CD14-positive monocyte (primary cell): ENCODE results near the gene HTR6. TPM values are rescaled to one million over a fixed set of nuclear protein-coding genes. Genes with fewer than 3 reads are reported as not detected.

Experiments
- DNase-seq, 3 donors: peaks; one replicate each; pipeline ENCODE4 v3.0.0-alpha.2; 2011 to 2022
- H2AFZ ChIP-seq: 2 replicates; pipeline ENCODE4 v1.6.0; 2012; ENCODE audit warnings: mild to moderate bottlenecking, low read depth, low read length, inconsistent platforms; ENCODE audit not compliant: insufficient read depth, poor library complexity, severe bottlenecking
- H3K27ac ChIP-seq, 2 donors: 1 replicate in 1 of 2; 2 replicates in 1 of 2; pipeline ENCODE4 v1.5.1; 2012 to 2013; ENCODE audit warnings: low read length in 2 of 2, control low read depth in 1 of 2, inconsistent platforms in 1 of 2, low read depth in 1 of 2, mild to moderate bottlenecking in 1 of 2
- H3K27me3 ChIP-seq, 2 donors: one replicate each; pipeline versions ENCODE4 v1.6.0 to v1.6.1; 2011 to 2013; ENCODE audit warnings: low read length in 2 of 2; ENCODE audit not compliant: control insufficient read depth in 2 of 2, insufficient read depth in 2 of 2
- H3K36me3 ChIP-seq, 2 donors: replicated peaks in 1 of 2; 1 replicate in 1 of 2; 2 replicates in 1 of 2; pipeline versions ENCODE4 v1.5.1 to v1.6.1; 2012 to 2013; ENCODE audit warnings: low read length in 2 of 2, control low read depth in 1 of 2, inconsistent platforms in 1 of 2, mild to moderate bottlenecking in 1 of 2; ENCODE audit not compliant: insufficient read depth in 2 of 2, control insufficient read depth in 1 of 2
- H3K4me1 ChIP-seq, 2 donors: 1 replicate in 1 of 2; 2 replicates in 1 of 2; pipeline versions ENCODE4 v1.5.1 to v1.6.1; 2012 to 2013; ENCODE audit warnings: low read length in 2 of 2, control low read depth in 1 of 2, inconsistent platforms in 1 of 2, mild to moderate bottlenecking in 1 of 2, moderate library complexity in 1 of 2; ENCODE audit not compliant: insufficient read depth in 2 of 2, control insufficient read depth in 1 of 2
- H3K4me2 ChIP-seq: replicated peaks from 2 replicates; pipeline ENCODE3; 2012; ENCODE audit warnings: low read length, moderate library complexity, mild to moderate bottlenecking; ENCODE audit not compliant: poor library complexity, severe bottlenecking; ENCODE audit errors: extremely low read depth
- H3K4me3 ChIP-seq, 3 experiments: fragments of 200-600 bp in 1 of 3; sonication (generic) in 1 of 3; replicated peaks in 1 of 3; 1 replicate in 2 of 3; 2 replicates in 1 of 3; pipeline ENCODE4 v1.5.1; 2011 to 2013; ENCODE audit warnings: low read length in 3 of 3, mild to moderate bottlenecking in 3 of 3, control low read depth in 2 of 3, low read depth in 2 of 3, inconsistent platforms in 1 of 3, moderate library complexity in 1 of 3
- H3K79me2 ChIP-seq: 2 replicates; pipeline ENCODE4 v1.6.0; 2012; ENCODE audit warnings: mild to moderate bottlenecking, control low read depth, inconsistent platforms, low read length, moderate library complexity; ENCODE audit not compliant: insufficient read depth
- H3K9ac ChIP-seq: 2 replicates; pipeline ENCODE4 v1.6.0; 2017; ENCODE audit warnings: low read length, mild to moderate bottlenecking; ENCODE audit not compliant: insufficient read depth, poor library complexity, severe bottlenecking
- H3K9me3 ChIP-seq, 2 donors: replicated peaks in 1 of 2; 1 replicate in 1 of 2; 2 replicates in 1 of 2; pipeline versions ENCODE4 v1.5.1 to v1.6.1; 2012 to 2013; ENCODE audit warnings: low read length in 2 of 2, control low read depth in 1 of 2; ENCODE audit not compliant: control insufficient read depth in 1 of 2, insufficient read depth in 1 of 2
- H4K20me1 ChIP-seq: 2 replicates; pipeline ENCODE4 v1.6.0; 2012; ENCODE audit warnings: mild to moderate bottlenecking, low read length, control low read depth, moderate library complexity; ENCODE audit not compliant: insufficient read depth
- H3K27ac Mint-ChIP-seq, 7 donors: one replicate each; pipeline ENCODE4 v1.8.0; 2020; ENCODE audit warnings: mild to moderate bottlenecking in 7 of 7, mixed read lengths in 7 of 7, moderate library complexity in 6 of 7, inconsistent platforms in 2 of 7
- H3K27me3 Mint-ChIP-seq, 3 donors: one replicate each; pipeline ENCODE4 v1.8.0; 2021 to 2022; ENCODE audit warnings: low read depth in 3 of 3, mild to moderate bottlenecking in 3 of 3, mixed read lengths in 3 of 3, moderate library complexity in 3 of 3, inconsistent platforms in 1 of 3
- H3K36me3 Mint-ChIP-seq, 2 donors: one replicate each; pipeline ENCODE4 v1.8.0; 2020; ENCODE audit warnings: mixed read lengths in 2 of 2, inconsistent platforms in 1 of 2, mild to moderate bottlenecking in 1 of 2
- H3K4me1 Mint-ChIP-seq: one replicate; pipeline ENCODE4 v1.8.0; 2020; ENCODE audit warnings: mild to moderate bottlenecking, mixed read lengths
- H3K4me3 Mint-ChIP-seq, 2 donors: one replicate each; pipeline ENCODE4 v1.8.0; 2020; ENCODE audit warnings: mild to moderate bottlenecking in 2 of 2, mixed read lengths in 2 of 2, moderate library complexity in 1 of 2
- H3K9me3 Mint-ChIP-seq, 7 donors: one replicate each; pipeline ENCODE4 v1.8.0; 2020 to 2022; ENCODE audit warnings: mixed read lengths in 7 of 7, mild to moderate bottlenecking in 6 of 7, moderate library complexity in 6 of 7, inconsistent platforms in 2 of 7
- CTCF ChIP-seq: fragments of 200-600 bp; IDR thresholded peaks from one replicate; pipeline ENCODE4 v1.8.0; 2022; ENCODE audit warnings: antibody characterized with exemption, mild to moderate bottlenecking
- WGBS: methylation state at CpG from one replicate; pipeline ENCODE4 v1.1.5; 2013; ENCODE audit warnings: missing lambda C conversion rate; ENCODE audit not compliant: insufficient coverage; 5-methylcytosine and 5-hydroxymethylcytosine counted together
- intact Hi-C, 2 donors: fragments of 100-400 bp; cut with micrococcal nuclease; formaldehyde crosslinking; loops; one replicate each; pipeline versions ENCODE4 v1.15.0 to v1.15.1; 2023
- polyA plus RNA-seq, 3 donors: library from polyadenylated mRNA; depleted of rRNA in 1 of 3; unstranded in 2 of 3; stranded (reverse) in 1 of 3; fragments of 300-500 nt in 2 of 3; fragments of >200 nt in 1 of 3; fragmentation: Illumina TruSeq in 2 of 3; gene quantifications; 1 replicate in 2 of 3; 2 replicates in 1 of 3; pipeline ENCODE4 v1.2.3, GENCODE V29; 2012 to 2021

HTR6 gene
- polyA plus RNA-seq, 3 donors, result not detected

GRCh38 chr1:19650416-19651140 is 14.1 kb upstream of the HTR6 start:
- Histone ChIP-seq H3K4me3 (no peak overlapping the region), H2AFZ (no peak overlapping the region), H3K4me1 (no peaks in the 10 kb centered on the region), H3K36me3 (no peaks in the 10 kb centered on the region), H3K79me2 (no peaks in the 10 kb centered on the region), H3K4me2 (no peak overlapping the region), H3K27ac (no peak overlapping the region), H3K27me3 (peaks cover 11 to 28% of the 10 kb centered on the region in 2 donors), H4K20me1 (no peaks in the 10 kb centered on the region), H3K9ac (no peak overlapping the region), H3K9me3 (no peaks in the 10 kb centered on the region)
- 85% methylated on average over 4 of the region's 12 CpGs for WGBS
- H3K4me3 Mint-ChIP-seq, result no peak overlapping the region
- peaks cover 11% of the 10 kb centered on the region for H3K4me1 Mint-ChIP-seq
- intact Hi-C loops, result loop anchor here (1.0 to 10.0 kb wide), 3 partner anchors 259 to 306 kb away; no protein-coding TSS in a partner anchor
- peaks cover 0 to 3% of the 10 kb centered on the region in 2 donors for H3K36me3 Mint-ChIP-seq
- H3K27ac Mint-ChIP-seq, result no peak overlapping the region
- no peak for DNase-seq
- H3K9me3 Mint-ChIP-seq, result peaks cover 0 to 4% (median 0%) of the 10 kb centered on the region in 7 donors
- H3K27me3 Mint-ChIP-seq, result peaks cover 28 to 51% (median 30%) of the 10 kb centered on the region in 3 donors
- no peak for TF ChIP-seq CTCF

- H3K4me1 Mint-ChIP-seq, result peaks cover 9% of the 10 kb centered on the region
- peaks cover 6 to 21% of the 10 kb centered on the region in 2 donors for H3K27me3 ChIP-seq
- WGBS, result 51% methylated on average over 6 of the region's 11 CpGs
- H3K36me3 ChIP-seq, result no peaks in the 10 kb centered on the region
- no peaks in the 10 kb centered on the region for H3K4me1 ChIP-seq
- DNase-seq, result peak in 2 of 3 donors; percentile 4 to 15
- no peak overlapping the region for H3K4me2 ChIP-seq
- peaks cover 23 to 45% (median 26%) of the 10 kb centered on the region in 3 donors for H3K27me3 Mint-ChIP-seq
- peaks cover 0 to 2% (median 0%) of the 10 kb centered on the region in 7 donors for H3K9me3 Mint-ChIP-seq
- H3K36me3 Mint-ChIP-seq, result no peaks in the 10 kb centered on the region
- no peaks in the 10 kb centered on the region for H3K79me2 ChIP-seq
- H3K27ac Mint-ChIP-seq, result no peak overlapping the region
- TF ChIP-seq CTCF, result peak; percentile 51
- H2AFZ ChIP-seq, result no peak overlapping the region
- no peak overlapping the region for H3K4me3 ChIP-seq
- no peaks in the 10 kb centered on the region for H3K9me3 ChIP-seq
- H3K4me3 Mint-ChIP-seq, result no peak overlapping the region
- no peak overlapping the region for H3K9ac ChIP-seq
- no peak overlapping the region for H3K27ac ChIP-seq
- H4K20me1 ChIP-seq, result no peaks in the 10 kb centered on the region
- intact Hi-C loops, result loop anchor here (1.0 to 10.0 kb wide), 3 partner anchors 260 to 306 kb away; no protein-coding TSS in a partner anchor
These were observed 13.4 kb upstream of the HTR6 start for GRCh38 chr1:19651141-19651737.
